GM12878 (cell line): ENCODE results near the gene TMEM135. TPM values are rescaled to one million over a fixed set of nuclear protein-coding genes. Genes with fewer than 3 reads are reported as not detected.

Source experiments
- ATAC-seq: fragments of 200-7000 bp; cut with Tn5 transposase; 3 replicates; pipeline ENCODE4 v1.9.1; 2020; ENCODE audit warnings: mild to moderate bottlenecking, moderate library complexity
- BruUV-seq: library from RNA; stranded (reverse); fragments of 400-500 nt; replicated peaks from 2 replicates; lab custom pipeline; 2021; lab: Mats Ljungman, UMichigan
- CTCF ChIA-PET: fragments of 300-600 bp; sonication (Branson Sonifier 250); formaldehyde crosslinking; extraction: SDS; loops from one replicate; lab custom pipeline; 2021; ENCODE audit warnings: inconsistent platforms; lab: Yijun Ruan, JAX
- POLR2A ChIA-PET: fragments of 350-600 bp; formaldehyde crosslinking; extraction: SDS; loops from one replicate; lab custom pipeline; 2021; ENCODE audit warnings: inconsistent platforms; lab: Charles Lee
- RAD21 ChIA-PET: fragments of 300-600 bp; sonication (Branson Sonifier 250); formaldehyde crosslinking; loops from one replicate; lab custom pipeline; 2023; ENCODE audit warnings: antibody characterized with exemption; ENCODE audit not compliant: unreplicated experiment; lab: Charles Lee
- SMC1A ChIA-PET: fragments of 300-600 bp; sonication (Branson Sonifier 250); formaldehyde crosslinking; loops from one replicate; lab custom pipeline; 2023; ENCODE audit not compliant: unreplicated experiment, uncharacterized antibody; lab: Charles Lee
- DNase-seq: peaks from one replicate; pipeline ENCODE4 v3.0.0-alpha.2; 2011; ENCODE audit warnings: low read depth, low spot score
- FAIRE-seq: peaks from 3 replicates; lab custom pipeline; 2011; peaks lifted over from hg19 to GRCh38; lab: Jason Lieb, UNC
- H2AFZ ChIP-seq: 2 replicates; pipeline ENCODE4 v1.6.0; 2011; ENCODE audit warnings: low read depth, low read length, control low read depth; ENCODE audit not compliant: control insufficient read depth
- H3K27ac ChIP-seq: 2 replicates; pipeline ENCODE4 v1.5.1; 2011; ENCODE audit warnings: control low read depth; ENCODE audit not compliant: control insufficient read depth, insufficient read depth
- H3K27me3 ChIP-seq, 2 experiments: replicated peaks in 1 of 2; 2 replicates each; pipeline versions ENCODE4 v1.6.0 to v1.6.1; 2011; ENCODE audit warnings: low read length in 1 of 2; ENCODE audit not compliant: control insufficient read depth in 2 of 2, insufficient read depth in 2 of 2
- H3K36me3 ChIP-seq, 2 experiments: 2 replicates each; pipeline ENCODE4 v1.5.1; 2011; ENCODE audit warnings: low read length in 1 of 2; ENCODE audit not compliant: control insufficient read depth in 2 of 2, insufficient read depth in 2 of 2
- H3K4me1 ChIP-seq: 2 replicates; pipeline ENCODE4 v1.6.1; 2011; ENCODE audit warnings: mild to moderate bottlenecking, low read length, moderate library complexity, mixed read lengths; ENCODE audit not compliant: control insufficient read depth, insufficient read depth
- H3K4me2 ChIP-seq: 2 replicates; pipeline ENCODE4 v1.6.0; 2011; ENCODE audit warnings: control low read depth; ENCODE audit not compliant: control insufficient read depth, insufficient read depth
- H3K4me3 ChIP-seq: fragments of 200-600 bp; sonication (generic); 2 replicates; pipeline ENCODE4 v1.5.1; 2016
- H3K79me2 ChIP-seq: 2 replicates; pipeline ENCODE4 v1.6.0; 2011; ENCODE audit warnings: low read length; ENCODE audit not compliant: control insufficient read depth, insufficient read depth
- H3K9ac ChIP-seq: 2 replicates; pipeline ENCODE4 v1.8.0; 2011; ENCODE audit warnings: low read length, control low read depth, mixed read lengths; ENCODE audit not compliant: control insufficient read depth, insufficient read depth
- H3K9me3 ChIP-seq: replicated peaks from 3 replicates; pipeline ENCODE4 v1.5.1; 2011; ENCODE audit warnings: mild to moderate bottlenecking, low read length; ENCODE audit not compliant: control insufficient read depth, insufficient read depth
- H4K20me1 ChIP-seq: 2 replicates; pipeline ENCODE4 v1.6.0; 2011; ENCODE audit not compliant: control insufficient read depth, insufficient read depth
- ASH2L ChIP-seq: fragments of 300-600, 200-600 bp; sonication (generic); IDR thresholded peaks from 2 replicates; pipeline ENCODE4 v1.6.1; 2017; ENCODE audit warnings: low read depth, mild to moderate bottlenecking, borderline replicate concordance
- BACH1 ChIP-seq: fragments of 450-650 bp; IDR thresholded peaks from 2 replicates; pipeline ENCODE4 v1.6.1; 2017; ENCODE audit warnings: mild to moderate bottlenecking, borderline replicate concordance
- BHLHE40 ChIP-seq, 2 experiments: fragments of 450-650 bp in 1 of 2; IDR thresholded peaks; 2 replicates each; pipeline ENCODE4 v1.6.1; 2011 to 2017; ENCODE audit warnings: low read depth in 2 of 2, borderline replicate concordance in 1 of 2, improper control_type of control experiment in 1 of 2, low read length in 1 of 2, mild to moderate bottlenecking in 1 of 2
- CBX3 ChIP-seq: fragments of 200-600 bp; sonication (generic); IDR thresholded peaks from 2 replicates; pipeline ENCODE4 v1.6.1; 2016; ENCODE audit warnings: low read depth, borderline replicate concordance
- CREM ChIP-seq: IDR thresholded peaks from 2 replicates; pipeline ENCODE4 v1.6.1; 2014; ENCODE audit warnings: antibody characterized with exemption, low read depth
- EGR1 ChIP-seq, 2 experiments: IDR thresholded peaks; 1 replicate in 1 of 2; 2 replicates in 1 of 2; pipeline ENCODE4 v1.6.1; 2011 to 2012; ENCODE audit warnings: low read depth in 2 of 2, low read length in 2 of 2, borderline replicate concordance in 1 of 2, mild to moderate bottlenecking in 1 of 2, moderate library complexity in 1 of 2
- ETV6 ChIP-seq, 2 experiments: fragments of 450-650 bp in 1 of 2; IDR thresholded peaks in 1 of 2; conservative IDR thresholded peaks in 1 of 2; 2 replicates each; pipeline ENCODE4 v1.6.1; 2014; ENCODE audit warnings: antibody characterized with exemption in 1 of 2, borderline replicate concordance in 1 of 2, low read depth in 1 of 2, mild to moderate bottlenecking in 1 of 2, moderate library complexity in 1 of 2
- NFYA ChIP-seq: IDR thresholded peaks from 2 replicates; pipeline ENCODE4 v1.6.1; 2011; ENCODE audit warnings: low read depth, mild to moderate bottlenecking, low read length, improper control_type of control experiment, borderline replicate concordance
- NFYB ChIP-seq: IDR thresholded peaks from 2 replicates; pipeline ENCODE4 v1.6.1; 2011; ENCODE audit warnings: low read depth, mild to moderate bottlenecking, low read length, improper control_type of control experiment, moderate library complexity; ENCODE audit not compliant: insufficient read depth
- RAD51 ChIP-seq: fragments of 450-650 bp; IDR thresholded peaks from 2 replicates; pipeline ENCODE4 v1.6.1; 2016; ENCODE audit warnings: moderate library complexity, mild to moderate bottlenecking, inconsistent platforms
- RBBP5 ChIP-seq: fragments of 200-600 bp; sonication (generic); conservative IDR thresholded peaks from 2 replicates; pipeline ENCODE4 v1.6.1; 2016
- RELB ChIP-seq: fragments of 450-650 bp; IDR thresholded peaks from 2 replicates; pipeline ENCODE4 v1.6.1; 2017; ENCODE audit warnings: low read depth, mild to moderate bottlenecking, moderate library complexity
- SIN3A ChIP-seq: IDR thresholded peaks from 2 replicates; pipeline ENCODE4 v1.6.1; 2012; ENCODE audit warnings: low read depth, low read length, improper control_type of control experiment
- SREBF2 ChIP-seq: IDR thresholded peaks from 2 replicates; pipeline ENCODE4 v1.6.1; 2012; ENCODE audit warnings: mild to moderate bottlenecking, low read length
- whole genome bisulfite sequencing: methylation state at CpG from one replicate; pipeline ENCODE4 v1.1.6; 2016; ENCODE audit warnings: low lambda C conversion rate; ENCODE audit not compliant: insufficient replicate concordance, insufficient coverage; ENCODE audit errors: missing lambda C conversion rate; 5-methylcytosine and 5-hydroxymethylcytosine counted together
- in situ Hi-C: fragments of 300-500 bp; cut with MboI; formaldehyde crosslinking; loops from 9 replicates; pipeline ENCODE4 v1.14.3; 2018; ENCODE audit warnings: mixed read lengths
- intact Hi-C: fragments of 100-400 bp; cut with micrococcal nuclease; formaldehyde crosslinking; loops from one replicate; pipeline ENCODE4 v1.14.2; 2022; ENCODE audit not compliant: unreplicated experiment
- polyA plus RNA-seq, 11 experiments: library from polyadenylated mRNA; depleted of rRNA in 4 of 11; unstranded in 6 of 11; stranded (reverse) in 5 of 11; fragments of >200 nt; fragmentation: Nextera tagmentation in 4 of 11; fragmentation: Illumina TruSeq in 1 of 11; extraction: Ambion mirVana in 4 of 11; extraction: Trizol in 1 of 11; gene quantifications; 1 replicate in 1 of 11; 2 replicates in 10 of 11; pipeline versions ENCODE4 v1.2.1 to v1.2.3, GENCODE V29; 2011 to 2016; ENCODE audit warnings: inconsistent platforms in 2 of 11, missing spikeins in 2 of 11, low read depth in 1 of 11
- total RNA-seq, 4 experiments: library from RNA; depleted of rRNA in 3 of 4; stranded (reverse); fragments of >200 nt in 3 of 4; fragmentation: Illumina TruSeq in 1 of 4; extraction: Trizol in 1 of 4; gene quantifications; 2 replicates each; pipeline versions ENCODE4 v1.2.1 to v1.2.3, GENCODE V29; 2013 to 2021

TMEM135 gene
- total and polyA plus RNA-seq, 10 of the 15 experiments (the other 5 are each of a cell fraction or from before 2014, with no cell fraction given): 7.2 to 117 (median 12.9) TPM

- FAIRE-seq: no peak
- H3K4me2 ChIP-seq: no peak overlapping the region
- H3K27ac ChIP-seq: no peak overlapping the region
- no peaks in the 10 kb centered on the region for H4K20me1 ChIP-seq
- SMC1A ChIA-PET: no interaction called here
- no peaks in the 10 kb centered on the region for H3K4me1 ChIP-seq
- intact Hi-C loops (no loop called here), in situ Hi-C loops (no loop called here)
- H3K4me3 ChIP-seq: no peak overlapping the region
- TF ChIP-seq CBX3: no peak
- no peak for TF ChIP-seq RAD51
- no peak for TF ChIP-seq BHLHE40 (IDR thresholded peaks at IDR 0.05; ENCODE audit: borderline replicate concordance in 1 of 2, low read depth in 2 of 2, low read length in 1 of 2)
- no peak for TF ChIP-seq NFYB
- H2AFZ ChIP-seq: no peak overlapping the region
- POLR2A ChIA-PET: no interaction called here
- CTCF ChIA-PET: no interaction called here
- ATAC-seq: no peak
- H3K36me3 ChIP-seq: no peaks in the 10 kb centered on the region
- H3K9ac ChIP-seq: no peak overlapping the region
- no peaks in the 10 kb centered on the region for H3K27me3 ChIP-seq
- H3K79me2 ChIP-seq: no peaks in the 10 kb centered on the region
- H3K9me3 ChIP-seq: peaks cover 3% of the 10 kb centered on the region; the same call in 2 of the 3 replicates
- RAD21 ChIA-PET: no interaction called here
- BruUV-seq: no TSS peak
- no peak for DNase-seq
- 91% methylated on average over 3 of the region's 3 CpGs for WGBS
These were observed 143.4 kb downstream of the TMEM135 start for GRCh38 chr11:87181143-87181542.

- Histone ChIP-seq H3K9me3 (no peaks in the 10 kb centered on the region), H2AFZ (no peak overlapping the region), H3K36me3 (no peaks in the 10 kb centered on the region), H3K9ac (no peak overlapping the region), H3K79me2 (no peaks in the 10 kb centered on the region), H3K4me2 (no peak overlapping the region), H3K4me1 (no peaks in the 10 kb centered on the region), H3K27me3 (no peaks in the 10 kb centered on the region), H4K20me1 (no peaks in the 10 kb centered on the region), H3K4me3 (no peak overlapping the region), H3K27ac (no peak overlapping the region)
- RAD21 ChIA-PET: no interaction called here
- SMC1A ChIA-PET: no interaction called here
- intact Hi-C loops (no loop called here), in situ Hi-C loops (no loop called here)
- FAIRE-seq: no peak
- BruUV-seq: no TSS peak
- POLR2A ChIA-PET: no interaction called here
- CTCF ChIA-PET: no interaction called here
- no peak for DNase-seq
- 98% methylated on average over 2 of the region's 2 CpGs for WGBS
- ATAC-seq: no peak
- TF ChIP-seq BACH1: no peak
- TF ChIP-seq EGR1 (IDR thresholded peaks at IDR 0.05; ENCODE audit: borderline replicate concordance in 1 of 2, low read depth in 2 of 2, low read length in 2 of 2): no peak
- TF ChIP-seq NFYA: no peak
- no peak for TF ChIP-seq ETV6 (conservative IDR thresholded peaks at IDR 0.05 in 1 of 2, IDR thresholded peaks at IDR 0.05 in 1 of 2; ENCODE audit: borderline replicate concordance in 1 of 2, low read depth in 1 of 2)
- TF ChIP-seq RELB: no peak
- no peak for TF ChIP-seq SIN3A
- TF ChIP-seq RBBP5: no peak
- no peak for TF ChIP-seq ASH2L
- no peak for TF ChIP-seq SREBF2
- TF ChIP-seq CREM: no peak
- no peak for TF ChIP-seq BHLHE40 (IDR thresholded peaks at IDR 0.05; ENCODE audit: borderline replicate concordance in 1 of 2, low read depth in 2 of 2, low read length in 1 of 2)
These were observed 147.5 kb downstream of the TMEM135 start for GRCh38 chr11:87185228-87185627.
